ENCODE measurements around the gene KLHL17. TPM values are rescaled to one million over a fixed set of nuclear protein-coding genes. Genes with fewer than 3 reads are reported as not detected.

The KLHL17 gene
- total RNA-seq, 1 donor from 2014 or later = 33.3 TPM

GRCh38 chr1:963301-963651 is 2.9 kb downstream of the KLHL17 start:
- no peak overlapping the region for H3K4me3 ChIP-seq (ENCODE audit: low read depth, low read length)
- TF ChIP-seq CTCF (conservative IDR thresholded peaks at IDR 0.05; ENCODE audit: low read depth, low read length) = no peak
- DNase-seq (ENCODE audit: low read depth) = no peak

DNA sequence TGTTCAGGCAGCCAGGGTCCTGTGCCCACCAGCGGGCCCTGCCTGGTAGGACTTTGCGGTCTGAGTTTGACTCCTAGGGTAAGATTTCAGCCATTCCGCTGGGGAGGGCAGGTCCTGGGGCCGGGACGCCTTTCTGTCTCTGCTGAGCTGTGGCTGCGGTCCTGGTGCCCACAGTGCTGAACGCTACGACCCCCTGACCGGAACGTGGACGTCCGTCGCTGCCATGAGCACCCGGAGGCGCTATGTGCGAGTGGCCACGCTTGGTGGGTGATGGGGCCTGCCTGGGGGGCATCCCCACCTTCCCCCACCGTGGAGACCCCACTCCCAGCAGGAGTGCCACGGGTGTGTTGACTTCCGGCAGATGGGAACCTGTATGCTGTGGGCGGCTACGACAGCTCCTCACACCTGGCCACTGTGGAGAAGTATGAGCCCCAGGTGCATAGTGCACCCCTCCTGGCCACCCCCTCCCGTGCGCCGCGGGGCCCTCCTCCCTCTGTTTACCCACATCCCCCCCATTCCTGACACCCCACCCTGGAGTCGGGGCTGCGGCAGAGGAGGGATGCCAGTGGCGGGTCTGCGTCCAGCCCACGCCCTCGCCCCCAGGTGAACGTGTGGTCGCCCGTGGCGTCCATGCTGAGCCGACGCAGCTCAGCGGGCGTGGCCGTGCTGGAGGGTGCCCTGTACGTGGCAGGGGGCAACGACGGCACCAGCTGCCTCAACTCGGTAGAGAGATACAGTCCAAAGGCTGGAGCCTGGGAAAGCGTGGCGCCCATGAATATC is 3.6 kb downstream of the KLHL17 start:
- no peak for DNase-seq (ENCODE audit: low read depth)
- TF ChIP-seq CTCF (conservative IDR thresholded peaks at IDR 0.05; ENCODE audit: low read depth, low read length) = no peak
- no peak overlapping the region for H3K4me3 ChIP-seq (ENCODE audit: low read depth, low read length)

DNA sequence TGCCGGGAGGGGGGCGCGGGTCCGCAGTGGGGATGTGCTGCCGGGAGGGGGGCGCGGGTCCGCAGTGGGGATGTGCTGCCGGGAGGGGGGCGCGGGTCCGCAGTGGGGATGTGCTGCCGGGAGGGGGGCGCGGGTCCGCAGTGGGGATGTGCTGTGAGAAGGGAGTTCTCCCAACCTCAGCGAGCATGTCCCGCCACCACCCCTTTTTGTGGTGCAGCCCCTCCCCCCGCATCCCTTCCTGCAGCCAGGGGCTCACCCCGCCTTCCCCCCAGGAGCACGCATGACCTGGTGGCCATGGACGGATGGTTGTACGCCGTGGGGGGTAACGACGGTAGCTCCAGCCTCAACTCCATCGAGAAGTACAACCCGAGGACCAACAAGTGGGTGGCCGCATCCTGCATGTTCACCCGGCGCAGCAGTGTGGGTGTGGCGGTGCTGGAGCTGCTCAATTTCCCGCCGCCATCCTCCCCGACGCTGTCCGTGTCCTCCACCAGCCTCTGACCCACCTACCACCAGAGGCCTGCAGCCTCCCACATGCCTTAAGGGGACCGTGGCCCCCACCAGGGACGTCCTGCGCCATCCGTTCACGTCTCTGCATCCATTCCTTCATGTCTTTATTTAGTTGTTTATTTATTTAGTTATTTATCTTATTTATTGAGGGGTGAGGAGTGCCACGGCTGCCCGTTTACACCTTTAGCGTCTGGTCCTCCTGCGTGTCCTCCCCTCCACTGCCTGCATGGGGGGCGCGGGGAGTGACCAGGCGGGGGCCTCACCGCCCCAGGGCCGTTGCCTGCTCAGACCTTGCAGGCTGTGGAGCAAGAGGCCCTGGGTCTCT is 4.5 kb downstream of the KLHL17 start:
- H3K4me3 ChIP-seq (ENCODE audit: low read depth, low read length) = no peak overlapping the region
- TF ChIP-seq CTCF (conservative IDR thresholded peaks at IDR 0.05; ENCODE audit: low read depth, low read length) = no peak
- DNase-seq (ENCODE audit: low read depth) = no peak

DNA sequence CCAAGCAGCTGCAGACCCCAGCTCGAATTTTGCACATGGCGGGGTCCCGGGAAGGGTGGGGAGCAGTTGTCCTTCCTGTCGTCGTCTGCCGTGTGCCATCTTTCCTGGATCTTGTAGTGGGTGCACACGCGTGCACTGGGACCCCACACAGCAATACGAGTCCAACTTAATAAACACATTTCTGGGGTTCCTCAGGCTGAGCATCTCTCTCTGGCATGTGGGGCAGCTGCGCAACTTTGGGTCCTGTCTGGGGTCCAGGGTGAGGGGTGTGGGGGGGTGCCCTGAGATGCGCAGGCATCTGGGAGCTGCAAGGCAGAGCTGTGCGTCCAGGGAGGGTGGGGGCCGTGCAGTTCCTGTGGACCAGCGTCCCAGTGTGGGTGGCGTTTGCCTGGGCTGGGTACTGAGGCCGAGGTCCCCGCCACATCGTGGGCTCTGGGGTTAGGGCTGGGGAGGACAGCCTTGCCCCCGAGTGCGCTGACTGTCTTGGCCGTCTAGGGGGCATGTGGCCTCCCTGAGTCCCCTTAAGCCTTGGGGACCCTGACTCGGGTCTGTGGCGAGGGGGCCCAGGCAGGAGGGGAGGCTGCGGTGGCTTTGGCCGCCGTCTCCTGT is 5.2 kb downstream of the KLHL17 start:
- TF ChIP-seq CTCF (conservative IDR thresholded peaks at IDR 0.05; ENCODE audit: low read depth, low read length) = no peak
- DNase-seq (ENCODE audit: low read depth) = no peak
- H3K4me3 ChIP-seq (ENCODE audit: low read depth, low read length) = peak overlapping the region; percentile 58

DNA sequence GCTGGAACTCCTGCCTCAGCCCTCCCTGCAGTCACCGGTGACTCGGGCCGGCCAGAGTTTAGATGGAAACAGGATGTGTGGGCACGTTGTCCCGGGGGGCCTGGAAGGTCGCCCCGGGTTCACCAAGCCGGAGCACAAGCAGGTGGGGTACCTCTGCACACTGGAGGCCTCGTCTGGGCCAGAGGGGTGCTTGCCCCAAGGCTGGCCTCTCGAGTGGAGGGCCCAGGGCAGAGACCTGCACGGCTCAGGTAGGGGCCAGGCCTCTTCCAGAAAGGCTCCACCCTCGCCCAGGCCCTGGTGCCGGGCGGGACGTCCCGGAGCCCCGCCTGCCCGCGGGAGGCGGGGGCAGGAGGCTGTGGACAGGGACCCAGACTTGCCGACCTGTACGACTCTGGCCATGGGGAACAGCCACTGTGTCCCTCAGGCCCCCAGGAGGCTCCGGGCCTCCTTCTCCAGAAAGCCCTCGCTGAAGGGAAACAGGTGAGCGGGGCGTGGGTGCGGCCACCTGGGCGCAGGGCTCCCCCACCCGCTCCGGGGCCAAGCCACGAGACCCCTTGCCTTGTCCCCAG is 5.8 kb downstream of the KLHL17 start, which contains the start of gene PLEKHN1:
TSS of gene PLEKHN1 (plus strand) at position 348 of the 569 bp plus-strand sequence. CDS start at position 398, 50 bp downstream.
- no peak for DNase-seq (ENCODE audit: low read depth)
- peak within 1 kb of the TSS; percentile 58 for H3K4me3 ChIP-seq (ENCODE audit: low read depth, low read length)
- no peak for TF ChIP-seq CTCF (conservative IDR thresholded peaks at IDR 0.05; ENCODE audit: low read depth, low read length)

DNA sequence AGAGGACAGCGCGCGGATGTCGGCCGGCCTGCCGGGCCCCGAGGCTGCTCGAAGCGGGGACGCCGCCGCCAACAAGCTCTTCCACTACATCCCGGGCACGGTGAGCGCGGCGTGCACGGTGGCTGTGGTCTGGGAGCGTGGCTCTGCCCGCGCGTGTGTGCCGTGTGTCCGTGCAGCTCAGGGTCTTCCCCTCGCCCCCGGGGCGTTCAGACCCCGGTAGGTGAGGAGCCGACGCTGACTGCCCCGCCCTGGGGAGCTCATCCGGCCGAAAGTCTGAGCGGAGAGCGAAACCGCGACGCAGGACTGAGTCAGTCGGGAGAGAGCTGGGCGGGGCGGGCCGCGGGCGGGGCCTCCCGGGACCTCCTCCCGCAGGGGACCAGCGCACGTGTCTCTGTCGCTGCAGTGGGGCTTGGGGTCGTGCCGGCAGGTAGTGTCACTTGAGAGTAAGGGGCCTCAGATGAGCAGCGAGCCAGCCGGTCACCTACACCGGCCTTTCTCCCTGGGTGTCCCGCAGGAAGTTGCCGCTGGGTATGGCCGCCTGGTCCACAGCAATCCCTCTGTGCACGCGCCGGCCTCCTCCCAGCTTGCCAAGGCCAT is 6.4 kb downstream of the KLHL17 start:
- H3K4me3 ChIP-seq (ENCODE audit: low read depth, low read length) = peak overlapping the region; percentile 58
- DNase-seq (ENCODE audit: low read depth) = no peak
- no peak for TF ChIP-seq CTCF (conservative IDR thresholded peaks at IDR 0.05; ENCODE audit: low read depth, low read length)
